Mesothelial cell of epicardium (in vitro differentiated cells): ENCODE data around the gene OR6C6. TPM values are rescaled to one million over a fixed set of nuclear protein-coding genes. Genes with fewer than 3 reads are reported as not detected.

Source experiments
- DNase-seq, 2 experiments: peaks; one replicate each; pipeline ENCODE4 v3.0.0; 2021; ENCODE audit warnings: low spot score in 2 of 2; ENCODE audit not compliant: unreplicated experiment in 2 of 2
- H3K27ac Mint-ChIP-seq: 2 replicates; pipeline ENCODE4 v1.8.0; 2021; ENCODE audit warnings: mixed read lengths
- H3K27me3 Mint-ChIP-seq: 2 replicates; pipeline ENCODE4 v1.8.0; 2021; ENCODE audit warnings: low read depth, mixed read lengths
- H3K36me3 Mint-ChIP-seq: 2 replicates; pipeline ENCODE4 v1.8.0; 2021; ENCODE audit warnings: mixed read lengths
- H3K4me1 Mint-ChIP-seq: 2 replicates; pipeline ENCODE4 v1.8.0; 2021; ENCODE audit warnings: mixed read lengths
- H3K4me3 Mint-ChIP-seq: 2 replicates; pipeline ENCODE4 v1.8.0; 2021; ENCODE audit warnings: mild to moderate bottlenecking, moderate library complexity, mixed read lengths
- H3K9me3 Mint-ChIP-seq: 2 replicates; pipeline ENCODE4 v1.8.0; 2021; ENCODE audit warnings: mixed read lengths
- CTCF ChIP-seq: fragments of 200-600 bp; sonication (generic); IDR thresholded peaks from one replicate; pipeline ENCODE4 v1.5.0; 2021; ENCODE audit warnings: antibody characterized with exemption; ENCODE audit not compliant: unreplicated experiment
- total RNA-seq: library from RNA; stranded (reverse); gene quantifications from 3 replicates; pipeline ENCODE4 v1.2.1, GENCODE V29; 2021

Gene OR6C6
- total RNA-seq, 1 donor from 2014 or later: not detected

GRCh38 chr12:55246159-55246558 lies 50.2 kb downstream of the OR6C6 start:
- no peak for TF ChIP-seq CTCF
- no peak for DNase-seq
- H3K4me3 Mint-ChIP-seq: no peak overlapping the region
- H3K27ac Mint-ChIP-seq: no peak overlapping the region
- no peaks in the 10 kb centered on the region for H3K36me3 Mint-ChIP-seq
- no peaks in the 10 kb centered on the region for H3K9me3 Mint-ChIP-seq
- H3K4me1 Mint-ChIP-seq: no peaks in the 10 kb centered on the region
- peaks cover 14% of the 10 kb centered on the region for H3K27me3 Mint-ChIP-seq

DNA sequence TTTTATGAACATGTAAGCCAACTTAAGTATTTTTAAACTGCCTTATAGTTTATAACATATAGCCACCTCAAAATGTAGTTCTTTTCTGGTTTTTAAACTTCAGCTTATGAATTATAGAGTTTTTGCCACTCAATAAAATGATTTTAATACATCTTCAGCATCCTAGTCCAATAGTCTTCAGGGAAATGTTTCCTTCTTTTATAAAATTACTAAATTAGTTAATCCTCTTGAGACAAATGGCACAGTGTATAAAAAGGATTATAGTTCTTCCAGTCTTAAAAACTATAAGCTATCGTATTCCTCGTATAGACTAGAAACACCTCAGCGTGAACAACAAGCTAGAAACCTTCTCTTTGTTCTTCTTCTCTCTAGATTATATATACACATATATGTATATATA lies 52.1 kb downstream of the OR6C6 start, which contains the start of gene OR6C74:
OR6C74 (plus strand) TSS at position 301 of the 400 bp plus-strand sequence. CDS start 2,679 bp downstream, outside the sequence.
- no peaks in the 10 kb centered on the region for H3K4me1 Mint-ChIP-seq
- no peaks in the 10 kb centered on the region for H3K9me3 Mint-ChIP-seq
- peaks cover 14% of the 10 kb centered on the region for H3K27me3 Mint-ChIP-seq
- DNase-seq: no peak
- TF ChIP-seq CTCF: no peak
- H3K27ac Mint-ChIP-seq: no peak within 1 kb of the TSS
- no peaks in the 10 kb centered on the region for H3K36me3 Mint-ChIP-seq
- H3K4me3 Mint-ChIP-seq: no peak within 1 kb of the TSS

Other genes with a start within 250 kb of the OR6C6 start
- gene OR9K2, start 170.2 kb downstream of the OR6C6 start, total RNA-seq: not detected in 3 replicates
- not detected in 3 replicates for gene OR10A7, start 75.5 kb downstream of the OR6C6 start, total RNA-seq
- not detected in 3 replicates for gene OR6C74, start 52.0 kb downstream of the OR6C6 start, total RNA-seq
- not detected in 3 replicates for gene OR6C1, start 17.8 kb upstream of the OR6C6 start, total RNA-seq
- not detected in 3 replicates for gene OR6C3, start 34.2 kb upstream of the OR6C6 start, total RNA-seq
- not detected in 3 replicates for gene OR6C75, start 66.4 kb upstream of the OR6C6 start, total RNA-seq
- gene OR6C65, start 104.0 kb upstream of the OR6C6 start, total RNA-seq: not detected in 3 replicates
- gene OR6C76, start 129.7 kb upstream of the OR6C6 start, total RNA-seq: not detected in 3 replicates
- gene OR6C2, start 147.5 kb upstream of the OR6C6 start, total RNA-seq: not detected in 3 replicates
- gene OR6C70, start 173.6 kb upstream of the OR6C6 start, total RNA-seq: not detected in 3 replicates
- gene OR6C68, start 195.8 kb upstream of the OR6C6 start, total RNA-seq: not detected in 3 replicates